ENCODE data around the gene STAT4. TPM values are rescaled to one million over a fixed set of nuclear protein-coding genes. Genes with fewer than 3 reads are reported as not detected.

STAT4 gene
- total RNA-seq, 1 experiment from 2014 or later: 0.33 TPM

DNA sequence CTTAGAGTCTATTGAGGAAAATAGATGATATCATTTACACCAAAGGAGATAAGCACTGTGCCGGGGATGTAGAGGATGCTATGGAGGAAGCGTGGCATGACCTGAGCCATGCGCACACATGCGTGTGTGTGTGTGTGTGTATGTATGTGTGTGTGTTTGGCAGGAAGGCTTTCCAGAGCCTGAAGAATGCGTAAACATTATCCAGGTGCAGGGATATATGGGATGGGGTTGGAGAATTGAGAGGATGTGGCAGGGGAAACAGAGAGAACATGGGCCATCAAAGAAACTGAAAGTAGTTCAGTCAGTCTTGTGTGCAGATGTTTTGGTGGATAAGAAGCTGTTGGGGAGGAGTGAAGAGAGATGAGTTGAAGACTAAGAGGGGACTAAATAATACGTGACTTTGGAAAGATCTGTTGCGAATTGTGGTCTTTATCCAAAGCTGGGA, 127.5 kb downstream of the STAT4 start:
- H3K4me2 ChIP-seq (ENCODE audit: insufficient read depth, insufficient read length, low read length): no peak overlapping the region
- H3K14ac ChIP-seq (ENCODE audit: insufficient read depth, low read length): no peak overlapping the region
- no peak overlapping the region for H2BK5ac ChIP-seq (ENCODE audit: insufficient read length, low read length)
- H2AK5ac ChIP-seq (ENCODE audit: insufficient read length, low read length): no peak overlapping the region
- DNase-seq: no peak
- H2BK120ac ChIP-seq (ENCODE audit: low read depth, low read length, poor library complexity, severe bottlenecking): no peak overlapping the region
- H3K4ac ChIP-seq (ENCODE audit: low read depth, low read length): no peak overlapping the region
- no peak overlapping the region for H3K9ac ChIP-seq (ENCODE audit: extremely low read depth, insufficient read length, low read length)
- no peak overlapping the region for H3K18ac ChIP-seq (ENCODE audit: insufficient read length, low read depth, low read length)
- H4K20me1 ChIP-seq (ENCODE audit: control insufficient read depth, insufficient read depth, insufficient read length): no peaks in the 10 kb centered on the region
- no peak overlapping the region for H2BK12ac ChIP-seq (ENCODE audit: insufficient read length, low read depth, low read length)
- Mint-ChIP-seq H3K4me3 (no peak overlapping the region), H3K9me3 (no peaks in the 10 kb centered on the region), H3K27me3 (ENCODE audit: low read depth) (peaks cover 6% of the 10 kb centered on the region), H3K27ac (no peak overlapping the region), H3K4me1 (peaks cover 0 to 6% of the 10 kb centered on the region in 2 experiments; a peak in 1 of 4 replicates), H3K36me3 (ENCODE audit: insufficient read depth in 1 of 3, low read depth in 3 of 3) (no peaks in the 10 kb centered on the region)
- no peaks in the 10 kb centered on the region for H3K79me1 ChIP-seq (ENCODE audit: insufficient read depth, low read depth, low read length, poor library complexity, severe bottlenecking)
- H3T11ph ChIP-seq (ENCODE audit: low read length): no peak overlapping the region
- H4K91ac ChIP-seq (ENCODE audit: insufficient read length, low read depth, low read length): no peak overlapping the region
- H4K8ac ChIP-seq (replicated peaks; ENCODE audit: insufficient read length, low read depth, low read length): no peak overlapping the region
- no peak overlapping the region for H3K23ac ChIP-seq (ENCODE audit: insufficient read length, low read depth, low read length)
- no peak overlapping the region for H2AFZ ChIP-seq (ENCODE audit: low read length)
- H3K9me3 ChIP-seq (ENCODE audit: control insufficient read depth, low read depth, low read length): no peaks in the 10 kb centered on the region
- WGBS (ENCODE audit: extremely low coverage, insufficient read length, low lambda C conversion rate): no CpG with 5 or more reads among the region's 7 CpGs
- H3K27me3 ChIP-seq (ENCODE audit: insufficient read depth, low read length): no peaks in the 10 kb centered on the region
- H3K23me2 ChIP-seq (ENCODE audit: insufficient read length, low read depth, low read length, poor library complexity, severe bottlenecking): peaks cover 7% of the 10 kb centered on the region
- H4K5ac ChIP-seq (ENCODE audit: insufficient read length, low read depth, low read length): no peak overlapping the region
- TF ChIP-seq, protein P1, sequence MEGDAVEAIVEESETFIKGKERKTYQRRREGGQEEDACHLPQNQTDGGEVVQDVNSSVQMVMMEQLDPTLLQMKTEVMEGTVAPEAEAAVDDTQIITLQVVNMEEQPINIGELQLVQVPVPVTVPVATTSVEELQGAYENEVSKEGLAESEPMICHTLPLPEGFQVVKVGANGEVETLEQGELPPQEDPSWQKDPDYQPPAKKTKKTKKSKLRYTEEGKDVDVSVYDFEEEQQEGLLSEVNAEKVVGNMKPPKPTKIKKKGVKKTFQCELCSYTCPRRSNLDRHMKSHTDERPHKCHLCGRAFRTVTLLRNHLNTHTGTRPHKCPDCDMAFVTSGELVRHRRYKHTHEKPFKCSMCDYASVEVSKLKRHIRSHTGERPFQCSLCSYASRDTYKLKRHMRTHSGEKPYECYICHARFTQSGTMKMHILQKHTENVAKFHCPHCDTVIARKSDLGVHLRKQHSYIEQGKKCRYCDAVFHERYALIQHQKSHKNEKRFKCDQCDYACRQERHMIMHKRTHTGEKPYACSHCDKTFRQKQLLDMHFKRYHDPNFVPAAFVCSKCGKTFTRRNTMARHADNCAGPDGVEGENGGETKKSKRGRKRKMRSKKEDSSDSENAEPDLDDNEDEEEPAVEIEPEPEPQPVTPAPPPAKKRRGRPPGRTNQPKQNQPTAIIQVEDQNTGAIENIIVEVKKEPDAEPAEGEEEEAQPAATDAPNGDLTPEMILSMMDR (conservative IDR thresholded peaks at IDR 0.05): no peak
- no peaks in the 10 kb centered on the region for H3K79me2 ChIP-seq (ENCODE audit: insufficient read depth, low read length)
- no peaks in the 10 kb centered on the region for H3K4me1 ChIP-seq (ENCODE audit: insufficient read depth, low read length)
- no peak overlapping the region for H2BK20ac ChIP-seq (ENCODE audit: low read depth, low read length, poor library complexity, severe bottlenecking)
- no peak overlapping the region for H3K27ac ChIP-seq (ENCODE audit: insufficient read length, low read depth, low read length)
- H3K56ac ChIP-seq (ENCODE audit: insufficient read length, low read depth, low read length): no peak overlapping the region
- H2BK15ac ChIP-seq (ENCODE audit: low read depth, low read length): no peak overlapping the region
